HCT116 (cell line): ENCODE data around the gene HRH3. TPM values are rescaled to one million over a fixed set of nuclear protein-coding genes. Genes with fewer than 3 reads are reported as not detected.

Source experiments
- ATAC-seq: fragments of 200-7000 bp; cut with Tn5 transposase; 2 replicates; pipeline ENCODE4 v1.9.1; 2020; ENCODE audit warnings: mild to moderate bottlenecking, moderate library complexity
- BruUV-seq: library from RNA; stranded (reverse); fragments of 400-500 nt; replicated peaks from 2 replicates; lab custom pipeline; 2021; lab: Mats Ljungman, UMichigan
- CTCF ChIA-PET: fragments of 300-600 bp; sonication (Branson Sonifier 250); formaldehyde crosslinking; loops from one replicate; lab custom pipeline; 2021; ENCODE audit warnings: antibody characterized with exemption; lab: Charles Lee
- POLR2A ChIA-PET: fragments of 300-600, 350-600 bp; sonication (Branson Sonifier 250); formaldehyde crosslinking; loops from one replicate; lab custom pipeline; 2021; ENCODE audit warnings: antibody characterized with exemption; lab: Charles Lee
- RAD21 ChIA-PET, 2 experiments: fragments of 300-600 bp; sonication (Branson Sonifier 250); formaldehyde crosslinking; loops; one replicate each; lab custom pipeline; 2023; ENCODE audit warnings: low total read pairs in 2 of 2; ENCODE audit not compliant: uncharacterized antibody in 2 of 2, unreplicated experiment in 2 of 2, low non-redundant PET in 1 of 2; lab: Charles Lee
- DNase-seq: peaks from one replicate; pipeline ENCODE4 v3.0.0-alpha.2; 2010; ENCODE audit warnings: low read depth, low spot score
- H2AFZ ChIP-seq: fragments of 200-600 bp; shearing (Covaris generic), sonication (generic); 2 replicates; pipeline ENCODE4 v1.6.1; 2017; ENCODE audit warnings: low read depth, mixed run types, mixed read lengths, antibody characterized with exemption, low read length; ENCODE audit not compliant: poor library complexity, severe bottlenecking
- H3K27ac ChIP-seq: 2 replicates; pipeline ENCODE4 v1.5.1; 2012; ENCODE audit warnings: low read depth, low read length
- H3K27me3 ChIP-seq: fragments of 200-600 bp; sonication (generic); 2 replicates; pipeline ENCODE4 v1.6.1; 2016; ENCODE audit warnings: mixed run types, low read length, mixed read lengths; ENCODE audit not compliant: insufficient read depth
- H3K36me3 ChIP-seq, 2 experiments: fragments of 200-500 bp in 1 of 2; fragments of 200-600 bp in 1 of 2; sonication (Bioruptor generic) in 1 of 2; sonication (generic) in 1 of 2; 2 replicates each; pipeline versions ENCODE4 v1.5.1 to v1.6.1; 2014 to 2016; ENCODE audit warnings: low read length in 2 of 2, inconsistent platforms in 1 of 2, mixed read lengths in 1 of 2, mixed run types in 1 of 2; ENCODE audit not compliant: insufficient read depth in 2 of 2, control insufficient read depth in 1 of 2
- H3K4me1 ChIP-seq, 2 experiments: fragments of 200-600 bp in 1 of 2; sonication (generic) in 1 of 2; 2 replicates each; pipeline versions ENCODE4 v1.5.1 to v1.6.1; 2012 to 2017; ENCODE audit warnings: low read length in 2 of 2, inconsistent platforms in 1 of 2, mild to moderate bottlenecking in 1 of 2, mixed read lengths in 1 of 2, mixed run types in 1 of 2, moderate library complexity in 1 of 2; ENCODE audit not compliant: insufficient read depth in 2 of 2, control insufficient read depth in 1 of 2
- H3K4me2 ChIP-seq: fragments of 200-600 bp; sonication (generic); 2 replicates; pipeline ENCODE4 v1.6.1; 2017; ENCODE audit warnings: mixed run types, low read length, mixed read lengths
- H3K4me3 ChIP-seq, 2 experiments: fragments of 200-600 bp in 1 of 2; sonication (generic) in 1 of 2; replicated peaks in 1 of 2; 2 replicates each; pipeline ENCODE4 v1.5.1; 2011 to 2016; ENCODE audit warnings: low read length in 2 of 2, control low read depth in 1 of 2, low read depth in 1 of 2, mild to moderate bottlenecking in 1 of 2, mixed read lengths in 1 of 2, mixed run types in 1 of 2
- H3K79me2 ChIP-seq: fragments of 200-600 bp; sonication (generic); 2 replicates; pipeline ENCODE4 v1.6.1; 2017; ENCODE audit warnings: mild to moderate bottlenecking, mixed run types, low read length, moderate library complexity, mixed read lengths; ENCODE audit not compliant: insufficient read depth
- H3K9ac ChIP-seq: fragments of 200-600 bp; sonication (generic); 2 replicates; pipeline ENCODE4 v1.6.1; 2016; ENCODE audit warnings: low read length, mixed read lengths
- H3K9me2 ChIP-seq: fragments of 200-600 bp; sonication (generic), shearing (Covaris generic); 2 replicates; pipeline ENCODE4 v1.6.1; 2017; ENCODE audit warnings: mixed run types, mild to moderate bottlenecking, moderate library complexity; ENCODE audit not compliant: insufficient read depth
- H3K9me3 ChIP-seq, 2 experiments: fragments of 200-500 bp in 1 of 2; fragments of 200-600 bp in 1 of 2; sonication (Bioruptor generic) in 1 of 2; sonication (generic) in 1 of 2; 2 replicates each; pipeline ENCODE4 v1.6.1; 2014 to 2017; ENCODE audit warnings: low read length in 2 of 2, mixed read lengths in 2 of 2, inconsistent platforms in 1 of 2, low read depth in 1 of 2, mild to moderate bottlenecking in 1 of 2, mixed run types in 1 of 2, moderate library complexity in 1 of 2; ENCODE audit not compliant: control insufficient read depth in 1 of 2, insufficient read depth in 1 of 2
- H4K20me1 ChIP-seq: fragments of 200-600 bp; sonication (generic), shearing (Covaris generic); 2 replicates; pipeline ENCODE4 v1.6.1; 2017; ENCODE audit warnings: mixed run types, mild to moderate bottlenecking, moderate library complexity; ENCODE audit not compliant: insufficient read depth
- ATF3 ChIP-seq: IDR thresholded peaks from 2 replicates; pipeline ENCODE4 v1.6.1; 2012
- CBX3 ChIP-seq: IDR thresholded peaks from 2 replicates; pipeline ENCODE4 v1.6.1; 2012; ENCODE audit warnings: low read depth
- CEBPB ChIP-seq: IDR thresholded peaks from 2 replicates; pipeline ENCODE4 v1.6.1; 2012; ENCODE audit warnings: low read depth
- CTCF ChIP-seq, 3 experiments: fragments of 200-600 bp in 1 of 3; sonication (generic) in 1 of 3; IDR thresholded peaks in 2 of 3; conservative IDR thresholded peaks in 1 of 3; 2 replicates each; pipeline ENCODE4 v1.5.1; 2012 to 2017; ENCODE audit warnings: low read depth in 2 of 3, low read length in 2 of 3, antibody characterized with exemption in 1 of 3, borderline replicate concordance in 1 of 3, control low read depth in 1 of 3, mild to moderate bottlenecking in 1 of 3, mixed read lengths in 1 of 3, mixed run types in 1 of 3, moderate library complexity in 1 of 3; ENCODE audit not compliant: insufficient read depth in 1 of 3
- EGR1 ChIP-seq: IDR thresholded peaks from 2 replicates; pipeline ENCODE4 v1.6.1; 2012; ENCODE audit warnings: low read depth
- ELF1 ChIP-seq: IDR thresholded peaks from 2 replicates; pipeline ENCODE4 v1.6.1; 2012; ENCODE audit warnings: low read depth, borderline replicate concordance
- EZH2 ChIP-seq: fragments of 200-600 bp; sonication (generic); IDR thresholded peaks from 2 replicates; pipeline ENCODE4 v1.6.1; 2017; ENCODE audit warnings: antibody characterized with exemption, mixed run types
- POLR2A ChIP-seq: IDR thresholded peaks from 2 replicates; pipeline ENCODE4 v1.7.0; 2011; ENCODE audit warnings: borderline replicate concordance; ENCODE audit not compliant: insufficient read depth, insufficient read length; ENCODE audit errors: extremely low read depth
- POLR2AphosphoS5 ChIP-seq: IDR thresholded peaks from 2 replicates; pipeline ENCODE4 v1.6.1; 2011; ENCODE audit warnings: mild to moderate bottlenecking, low read depth, low read length, moderate library complexity
- SIN3A ChIP-seq: IDR thresholded peaks from 2 replicates; pipeline ENCODE4 v1.6.1; 2012; ENCODE audit warnings: low read depth
- TCF7L2 ChIP-seq: IDR thresholded peaks from 2 replicates; pipeline ENCODE4 v1.7.0; 2011; ENCODE audit warnings: borderline replicate concordance, inconsistent platforms; ENCODE audit not compliant: insufficient read depth, insufficient read length; ENCODE audit errors: extremely low read depth
- YY1 ChIP-seq: IDR thresholded peaks from 2 replicates; pipeline ENCODE4 v1.6.1; 2011; ENCODE audit warnings: low read length, low read depth, moderate library complexity, mild to moderate bottlenecking; ENCODE audit not compliant: insufficient replicate concordance; ENCODE audit errors: extremely low read depth
- ZNF274 ChIP-seq: fragments of 200-500 bp; sonication (Bioruptor generic); IDR thresholded peaks from 2 replicates; pipeline ENCODE4 v1.6.1; 2014; ENCODE audit warnings: mild to moderate bottlenecking, low read depth, low read length, inconsistent platforms
- intact Hi-C: fragments of 100-400 bp; cut with micrococcal nuclease; formaldehyde crosslinking; loops from 2 replicates; pipeline ENCODE4 v1.10.0; 2022
- total RNA-seq: library from RNA; stranded (reverse); gene quantifications from one replicate; pipeline ENCODE4 v1.2.1, GENCODE V29; 2021; ENCODE audit not compliant: unreplicated experiment
- TF ChIP-seq, protein P1 (sequence below): IDR thresholded peaks from 2 replicates; pipeline ENCODE4 v1.6.1; 2011; ENCODE audit warnings: mild to moderate bottlenecking, low read length, moderate library complexity; ENCODE audit not compliant: insufficient replicate concordance; ENCODE audit errors: extremely low read depth

The HRH3 gene
- total RNA-seq, 1 experiment from 2014 or later, result not detected

- no TSS peak for BruUV-seq
- no peak overlapping the region for H3K27ac ChIP-seq
- no peak for ATAC-seq
- H3K9me3 ChIP-seq, result no peaks in the 10 kb centered on the region
- H3K4me2 ChIP-seq, result no peak overlapping the region
- H3K79me2 ChIP-seq, result peaks cover 3% of the 10 kb centered on the region; the same call in 1 of the 2 replicates
- peaks cover 26 to 27% of the 10 kb centered on the region in 2 experiments; a peak in 3 of 4 replicates for H3K36me3 ChIP-seq
- H3K9me2 ChIP-seq, result no peaks in the 10 kb centered on the region
- H4K20me1 ChIP-seq, result no peaks in the 10 kb centered on the region
- DNase-seq, result no peak
- no peak overlapping the region for H3K9ac ChIP-seq
- no peaks in the 10 kb centered on the region for H3K27me3 ChIP-seq
- RAD21 ChIA-PET, result no interaction called here
- H3K4me1 ChIP-seq, result no peaks in the 10 kb centered on the region
- CTCF ChIA-PET, result no interaction called here
- TF ChIP-seq EGR1 (no peak), ELF1 (no peak), CBX3 (no peak), ZNF274 (no peak), POLR2A (no peak), POLR2AphosphoS5 (no peak)
- TF ChIP-seq, all 23 proteins: peak for 0
- POLR2A ChIA-PET, result no interaction called here
- intact Hi-C loops, result no loop called here
- no peak overlapping the region for H2AFZ ChIP-seq
- H3K4me3 ChIP-seq, result no peak overlapping the region
Observed at GRCh38 chr20:62200491-62201172, 19.4 kb downstream of the HRH3 start.

DNA sequence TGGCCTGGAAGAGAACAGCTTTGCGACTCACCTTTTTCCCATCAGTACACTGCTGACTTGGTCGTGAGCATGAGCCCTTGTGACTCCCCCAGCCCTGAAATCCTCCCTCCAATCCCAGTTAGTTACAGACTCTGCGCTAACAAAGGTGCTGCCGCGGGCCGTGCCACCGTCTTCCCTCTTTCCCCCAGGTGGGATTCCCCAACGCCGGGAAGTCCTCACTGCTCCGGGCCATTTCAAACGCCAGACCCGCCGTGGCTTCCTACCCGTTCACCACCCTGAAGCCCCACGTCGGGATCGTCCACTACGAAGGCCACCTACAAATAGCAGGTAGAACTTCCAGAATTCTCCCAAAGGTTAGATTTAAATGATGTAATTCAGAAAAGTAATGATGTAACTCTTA is 21.1 kb downstream of the HRH3 start:
- Histone ChIP-seq H2AFZ (no peak overlapping the region), H4K20me1 (no peaks in the 10 kb centered on the region), H3K79me2 (peaks cover 14% of the 10 kb centered on the region), H3K9me2 (no peaks in the 10 kb centered on the region), H3K4me1 (no peaks in the 10 kb centered on the region), H3K27me3 (no peaks in the 10 kb centered on the region), H3K36me3 (peaks cover 29 to 31% of the 10 kb centered on the region in 2 experiments; a peak in 3 of 4 replicates), H3K9ac (no peak overlapping the region), H3K27ac (no peak overlapping the region)
- ATAC-seq, result no peak
- intact Hi-C loops, result no loop called here
- no TSS peak for BruUV-seq
- POLR2A ChIA-PET, result interaction anchor here (0.6 kb wide), 1 partner anchor 307 kb away, joined by 6 read pairs; no protein-coding TSS in a partner anchor
- CTCF ChIA-PET, result interaction anchor here (1.0 kb wide), 1 partner anchor 103 kb away, joined by 3 read pairs; the partner anchor contains the start of gene ADRM1
- no peak for TF ChIP-seq YY1
- TF ChIP-seq CTCF (IDR thresholded peaks at IDR 0.05 in 2 of 3, conservative IDR thresholded peaks at IDR 0.05 in 1 of 3; ENCODE audit: borderline replicate concordance in 1 of 3, insufficient read depth in 1 of 3, low read depth in 2 of 3, low read length in 2 of 3), result no peak
- TF ChIP-seq CBX3, result no peak
- no peak for TF ChIP-seq POLR2AphosphoS5
- no peak for TF ChIP-seq EZH2
- TF ChIP-seq CEBPB, result no peak
- TF ChIP-seq ATF3, result no peak
- no peak for TF ChIP-seq TCF7L2
- TF ChIP-seq SIN3A, result no peak
- TF ChIP-seq, protein P1, sequence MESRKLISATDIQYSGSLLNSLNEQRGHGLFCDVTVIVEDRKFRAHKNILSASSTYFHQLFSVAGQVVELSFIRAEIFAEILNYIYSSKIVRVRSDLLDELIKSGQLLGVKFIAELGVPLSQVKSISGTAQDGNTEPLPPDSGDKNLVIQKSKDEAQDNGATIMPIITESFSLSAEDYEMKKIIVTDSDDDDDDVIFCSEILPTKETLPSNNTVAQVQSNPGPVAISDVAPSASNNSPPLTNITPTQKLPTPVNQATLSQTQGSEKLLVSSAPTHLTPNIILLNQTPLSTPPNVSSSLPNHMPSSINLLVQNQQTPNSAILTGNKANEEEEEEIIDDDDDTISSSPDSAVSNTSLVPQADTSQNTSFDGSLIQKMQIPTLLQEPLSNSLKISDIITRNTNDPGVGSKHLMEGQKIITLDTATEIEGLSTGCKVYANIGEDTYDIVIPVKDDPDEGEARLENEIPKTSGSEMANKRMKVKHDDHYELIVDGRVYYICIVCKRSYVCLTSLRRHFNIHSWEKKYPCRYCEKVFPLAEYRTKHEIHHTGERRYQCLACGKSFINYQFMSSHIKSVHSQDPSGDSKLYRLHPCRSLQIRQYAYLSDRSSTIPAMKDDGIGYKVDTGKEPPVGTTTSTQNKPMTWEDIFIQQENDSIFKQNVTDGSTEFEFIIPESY, result no peak
- TF ChIP-seq ELF1, result no peak
- TF ChIP-seq, all 23 proteins: peak for 0
- H3K4me3 ChIP-seq, result no peak overlapping the region
- DNase-seq, result no peak
- H3K4me2 ChIP-seq, result no peak overlapping the region
- RAD21 ChIA-PET, result no interaction called here
- no peaks in the 10 kb centered on the region for H3K9me3 ChIP-seq
